Liver (tissue), 9 donors: Measurements from ENCODE around the gene RIBC1. TPM values are rescaled to one million over a fixed set of nuclear protein-coding genes. Genes with fewer than 3 reads are reported as not detected.

Experiments used
- DNase-seq: peaks from one replicate; pipeline ENCODE4 v3.0.0-alpha.2; 2017; ENCODE audit warnings: low spot score
- H3K27ac ChIP-seq, 2 donors: one replicate each; pipeline ENCODE4 v1.7.0; 2013; ENCODE audit warnings: inconsistent platforms in 2 of 2, low read length in 2 of 2, control low read depth in 1 of 2, low read depth in 1 of 2, mild to moderate bottlenecking in 1 of 2
- H3K27me3 ChIP-seq, 4 donors: one replicate each; pipeline versions ENCODE4 v1.6.1 to v1.7.0; 2013; ENCODE audit warnings: low read length in 3 of 4, inconsistent platforms in 1 of 4, mild to moderate bottlenecking in 1 of 4, moderate library complexity in 1 of 4; ENCODE audit not compliant: control insufficient read depth in 4 of 4, insufficient read depth in 4 of 4
- H3K36me3 ChIP-seq, 4 donors: one replicate each; pipeline versions ENCODE4 v1.6.1 to v1.7.0; 2013; ENCODE audit warnings: low read length in 3 of 4, mild to moderate bottlenecking in 3 of 4, low read depth in 1 of 4, moderate library complexity in 1 of 4; ENCODE audit not compliant: control insufficient read depth in 4 of 4, insufficient read depth in 3 of 4
- H3K4me1 ChIP-seq, 4 donors: one replicate each; pipeline versions ENCODE4 v1.6.1 to v1.7.0; 2013; ENCODE audit warnings: low read length in 3 of 4, mild to moderate bottlenecking in 3 of 4, moderate library complexity in 1 of 4; ENCODE audit not compliant: control insufficient read depth in 4 of 4, insufficient read depth in 4 of 4
- H3K4me3 ChIP-seq, 3 donors: one replicate each; pipeline versions ENCODE4 v1.6.1 to v1.7.0; 2013; ENCODE audit warnings: low read length in 3 of 3, control low read depth in 1 of 3, low read depth in 1 of 3, mild to moderate bottlenecking in 1 of 3
- H3K9ac ChIP-seq, 2 donors: one replicate each; pipeline ENCODE4 v1.7.0; 2013; ENCODE audit warnings: low read length in 2 of 2, mild to moderate bottlenecking in 2 of 2, moderate library complexity in 2 of 2, control low read depth in 1 of 2, low read depth in 1 of 2
- H3K9me3 ChIP-seq, 4 donors: one replicate each; pipeline versions ENCODE4 v1.6.1 to v1.7.0; 2013; ENCODE audit warnings: low read length in 3 of 4; ENCODE audit not compliant: control insufficient read depth in 4 of 4
- CTCF ChIP-seq: fragments of 150-350 bp; IDR thresholded peaks from 2 replicates; pipeline ENCODE4 v1.5.1; 2017; ENCODE audit warnings: improper control_type of control experiment, low read depth, low read length; ENCODE audit not compliant: missing input control
- EGR1 ChIP-seq, 2 donors: IDR thresholded peaks; 2 replicates each; pipeline ENCODE4 v1.6.1; 2016 to 2018; ENCODE audit warnings: antibody characterized with exemption in 2 of 2, low read depth in 2 of 2
- FOXA1 ChIP-seq: IDR thresholded peaks from 2 replicates; pipeline ENCODE4 v1.6.1; 2016; ENCODE audit warnings: antibody characterized with exemption
- FOXA2 ChIP-seq: IDR thresholded peaks from 2 replicates; pipeline ENCODE4 v1.6.1; 2016; ENCODE audit warnings: antibody characterized with exemption
- GABPA ChIP-seq, 2 donors: IDR thresholded peaks in 1 of 2; conservative IDR thresholded peaks in 1 of 2; 2 replicates each; pipeline ENCODE4 v1.6.1; 2016; ENCODE audit warnings: antibody characterized with exemption in 2 of 2, mild to moderate bottlenecking in 1 of 2, moderate library complexity in 1 of 2
- HNF4A ChIP-seq, 2 donors: conservative IDR thresholded peaks; 2 replicates each; pipeline ENCODE4 v1.6.1; 2016; ENCODE audit warnings: antibody characterized with exemption in 2 of 2, mild to moderate bottlenecking in 2 of 2
- HNF4G ChIP-seq: IDR thresholded peaks from 2 replicates; pipeline ENCODE4 v1.6.1; 2016; ENCODE audit warnings: antibody characterized with exemption
- JUND ChIP-seq, 2 donors: IDR thresholded peaks; 2 replicates each; pipeline ENCODE4 v1.6.1; 2016; ENCODE audit warnings: antibody characterized with exemption in 2 of 2
- NR2F2 ChIP-seq: IDR thresholded peaks from 2 replicates; pipeline ENCODE4 v1.6.1; 2016; ENCODE audit warnings: antibody characterized with exemption
- RAD21 ChIP-seq, 2 donors: IDR thresholded peaks; 2 replicates each; pipeline ENCODE4 v1.6.1; 2016; ENCODE audit warnings: antibody characterized with exemption in 2 of 2, mild to moderate bottlenecking in 2 of 2
- REST ChIP-seq: IDR thresholded peaks from 2 replicates; pipeline ENCODE4 v1.6.1; 2016; ENCODE audit warnings: antibody characterized with exemption, mild to moderate bottlenecking
- RXRA ChIP-seq, 2 donors: IDR thresholded peaks; 2 replicates each; pipeline ENCODE4 v1.6.1; 2017 to 2018; ENCODE audit warnings: antibody characterized with exemption in 2 of 2, mild to moderate bottlenecking in 1 of 2
- SP1 ChIP-seq: IDR thresholded peaks from 2 replicates; pipeline ENCODE4 v1.6.1; 2018; ENCODE audit warnings: antibody characterized with exemption, mild to moderate bottlenecking
- TAF1 ChIP-seq: conservative IDR thresholded peaks from 2 replicates; pipeline ENCODE4 v1.6.1; 2016; ENCODE audit warnings: antibody characterized with exemption, mild to moderate bottlenecking
- YY1 ChIP-seq: IDR thresholded peaks from 2 replicates; pipeline ENCODE4 v1.6.1; 2016; ENCODE audit warnings: antibody characterized with exemption, mild to moderate bottlenecking
- ZBTB33 ChIP-seq: IDR thresholded peaks from 2 replicates; pipeline ENCODE4 v1.6.1; 2016; ENCODE audit warnings: antibody characterized with exemption
- WGBS: extraction: QIAGEN DNeasy Blood & Tissue Kit; methylation state at CpG from one replicate; pipeline ENCODE4 v1.1.7; 2013; 5-methylcytosine and 5-hydroxymethylcytosine counted together
- polyA plus RNA-seq, 2 donors: library from polyadenylated mRNA; stranded (reverse) in 1 of 2; unstranded in 1 of 2; fragments of 200-250 nt in 1 of 2; fragments of >200 nt in 1 of 2; fragmentation: Nextera tagmentation in 1 of 2; extraction: Ambion mirVana in 1 of 2; gene quantifications; one replicate each; pipeline versions ENCODE4 v1.2.1 to v1.2.3, GENCODE V29; 2013 to 2015
- total RNA-seq, 2 donors: library from RNA; depleted of rRNA; stranded (reverse); fragments of >200 nt; gene quantifications; one replicate each; pipeline ENCODE4 v1.2.3, GENCODE V29; 2014
- TF ChIP-seq, protein P1 (sequence below): IDR thresholded peaks from 2 replicates; pipeline ENCODE4 v1.6.1; 2016; ENCODE audit warnings: antibody characterized with exemption
- TF ChIP-seq, protein P2 (sequence below): IDR thresholded peaks from 2 replicates; pipeline ENCODE4 v1.6.1; 2016; ENCODE audit warnings: antibody characterized with exemption
- donor health status: healthy.
- donor health status: healthy.
- donor health status: healthy.
- donor health status: healthy.
- donor health status: healthy.

Gene RIBC1
- total and polyA plus RNA-seq, 4 donors: 0.08 to 0.42 (median 0.20) TPM

DNA sequence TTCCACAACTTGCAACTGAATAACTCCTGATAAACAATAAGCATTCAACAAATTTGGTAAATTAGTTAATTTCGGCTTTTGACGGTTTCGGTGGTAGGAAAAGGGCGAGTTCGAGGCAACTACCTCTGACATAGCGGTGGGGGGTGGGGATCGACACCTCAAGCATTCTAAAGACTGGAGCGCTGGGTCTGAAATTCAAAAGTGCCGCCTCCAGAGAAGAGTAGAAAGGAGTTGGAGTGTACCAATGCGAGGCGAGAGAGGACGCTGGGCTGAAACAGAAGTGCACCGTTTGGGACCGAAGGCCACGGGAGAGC lies 944 bp upstream of the RIBC1 start:
- Histone ChIP-seq H3K36me3 (no peaks in the 10 kb centered on the region), H3K9me3 (no peaks in the 10 kb centered on the region), H3K4me1 (peaks cover 5 to 26% (median 19%) of the 10 kb centered on the region in 4 donors), H3K4me3 (peak overlapping the region; percentile 85 to 91 (median 90)), H3K27me3 (no peaks in the 10 kb centered on the region), H3K27ac (peak overlapping the region; percentile 85 to 93), H3K9ac (peak overlapping the region; percentile 18 to 87)
- WGBS: under 1% methylated on average over 15 of the region's 15 CpGs
- no peak for TF ChIP-seq TAF1
- no peak for TF ChIP-seq HNF4A (conservative IDR thresholded peaks at IDR 0.05)
- TF ChIP-seq GABPA (IDR thresholded peaks at IDR 0.05 in 1 of 2, conservative IDR thresholded peaks at IDR 0.05 in 1 of 2): no peak
- TF ChIP-seq HNF4G: no peak
- TF ChIP-seq, protein P1, sequence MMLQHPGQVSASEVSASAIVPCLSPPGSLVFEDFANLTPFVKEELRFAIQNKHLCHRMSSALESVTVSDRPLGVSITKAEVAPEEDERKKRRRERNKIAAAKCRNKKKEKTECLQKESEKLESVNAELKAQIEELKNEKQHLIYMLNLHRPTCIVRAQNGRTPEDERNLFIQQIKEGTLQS: no peak
- no peak for TF ChIP-seq REST
- DNase-seq: no peak

GRCh38 chrX:53422086-53422860 lies 400 bp upstream of the RIBC1 start, which contains the start of gene SMC1A:
Gene SMC1A (minus strand): TSS chrX:53422654. CDS start chrX:53422600, 54 bp downstream.
- Histone ChIP-seq H3K36me3 (no peaks in the 10 kb centered on the region), H3K4me3 (peak within 1 kb of the TSS; percentile 85 to 91 (median 90)), H3K27ac (peak within 1 kb of the TSS; percentile 85 to 93), H3K9ac (peak within 1 kb of the TSS; percentile 49 to 87), H3K9me3 (no peaks in the 10 kb centered on the region), H3K27me3 (no peaks in the 10 kb centered on the region), H3K4me1 (peaks cover 5 to 26% (median 19%) of the 10 kb centered on the region in 4 donors)
- TF ChIP-seq NR2F2: no peak
- no peak for TF ChIP-seq HNF4G
- peak; percentile 5 for TF ChIP-seq CTCF
- no peak for TF ChIP-seq EGR1 (IDR thresholded peaks at IDR 0.05; ENCODE audit: low read depth in 2 of 2)
- no peak for TF ChIP-seq HNF4A (conservative IDR thresholded peaks at IDR 0.05)
- TF ChIP-seq, protein P2, sequence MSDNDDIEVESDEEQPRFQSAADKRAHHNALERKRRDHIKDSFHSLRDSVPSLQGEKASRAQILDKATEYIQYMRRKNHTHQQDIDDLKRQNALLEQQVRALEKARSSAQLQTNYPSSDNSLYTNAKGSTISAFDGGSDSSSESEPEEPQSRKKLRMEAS: no peak
- peak; percentile 36 for TF ChIP-seq SP1
- TF ChIP-seq FOXA2: no peak
- peak; percentile 99 for TF ChIP-seq ZBTB33
- TF ChIP-seq RAD21 (IDR thresholded peaks at IDR 0.05): no peak
- TF ChIP-seq TAF1: peak; percentile 33
- no peak for TF ChIP-seq JUND (IDR thresholded peaks at IDR 0.05)
- TF ChIP-seq, protein P1: no peak
- peak; percentile 62 for TF ChIP-seq YY1
- TF ChIP-seq RXRA (IDR thresholded peaks at IDR 0.05): no peak
- no peak for TF ChIP-seq FOXA1
- peak; percentile 13 for TF ChIP-seq REST
- peak in 1 of 2 donors; percentile 67 for TF ChIP-seq GABPA (IDR thresholded peaks at IDR 0.05 in 1 of 2, conservative IDR thresholded peaks at IDR 0.05 in 1 of 2)
- WGBS: under 1% methylated on average over 75 of the region's 75 CpGs
- DNase-seq: peak; percentile 92
